Left hindlimb (tissue), 1 donor: ENCODE data around the gene RTN4RL1.
A peak's percentile ranks its signal among the peaks of the same experiment; 100 is the strongest.

ENCODE experiments used
- DNase-seq: peaks from one replicate; pipeline ENCODE4 v3.0.0-alpha.2; 2018

Gene RTN4RL1

DNA sequence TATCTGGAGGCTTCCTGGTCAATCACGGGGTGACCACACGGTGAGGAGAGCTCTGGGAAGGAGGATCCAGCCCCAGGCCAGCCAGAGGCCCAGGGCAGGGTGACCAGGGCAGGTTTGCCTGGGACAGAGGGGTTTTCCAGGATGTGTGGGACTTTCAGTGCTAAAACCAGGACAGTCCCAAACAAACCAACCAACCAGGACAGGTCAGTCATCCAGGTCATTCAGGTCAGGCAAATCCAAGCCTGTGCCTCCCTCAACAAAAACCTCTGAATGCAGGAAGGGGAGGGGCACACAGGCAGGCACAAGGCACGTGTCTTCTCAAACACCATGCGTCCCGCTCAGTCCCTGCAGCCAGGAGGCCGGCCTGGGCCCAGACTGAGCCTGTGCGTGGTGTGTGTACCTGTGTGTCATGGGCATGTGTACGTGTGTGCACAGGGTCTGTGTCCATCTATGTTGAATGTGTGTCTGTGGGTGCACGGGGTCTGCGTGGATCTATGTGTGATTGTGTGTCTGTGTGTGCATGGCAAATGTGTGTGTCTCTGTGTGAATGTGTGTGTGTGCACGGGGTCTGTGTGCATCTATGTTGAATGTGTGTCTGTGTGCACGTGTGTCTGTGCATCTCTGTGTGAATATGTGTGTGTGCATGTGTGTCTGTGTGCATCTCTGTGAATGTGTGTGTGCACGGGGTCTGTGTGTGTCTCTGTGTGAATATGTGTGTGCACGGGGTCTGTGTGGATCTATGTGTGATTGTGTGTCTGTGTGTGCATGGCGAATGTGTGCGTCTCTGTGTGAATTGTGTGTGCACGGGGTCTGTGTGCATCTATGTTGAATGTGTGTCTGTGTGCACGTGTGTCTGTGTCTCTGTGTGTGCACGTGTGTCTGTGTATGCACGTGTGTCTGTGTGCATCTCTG is 78.9 kb downstream of the RTN4RL1 start:
- no peak for DNase-seq

DNA sequence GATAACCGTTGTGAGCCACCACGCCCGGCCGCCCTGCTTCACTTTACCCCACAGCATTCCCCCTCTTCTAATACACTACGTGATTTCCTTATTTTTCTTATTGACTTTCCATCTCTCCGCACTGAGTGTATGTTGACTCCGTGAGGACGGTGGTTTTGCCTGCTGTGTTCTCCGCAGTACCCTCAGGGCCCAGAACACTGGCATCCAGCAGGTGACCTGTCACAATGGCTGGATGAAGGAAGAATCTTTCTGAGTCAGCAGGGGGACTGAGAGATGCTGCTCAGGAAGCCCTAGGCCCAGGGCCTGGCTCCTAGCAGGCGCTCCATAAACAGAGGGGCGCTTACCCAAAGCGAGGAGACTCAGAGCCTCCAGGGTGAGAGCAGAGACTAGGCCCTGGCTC is 79.5 kb downstream of the RTN4RL1 start:
- DNase-seq, result peak; percentile 14

DNA sequence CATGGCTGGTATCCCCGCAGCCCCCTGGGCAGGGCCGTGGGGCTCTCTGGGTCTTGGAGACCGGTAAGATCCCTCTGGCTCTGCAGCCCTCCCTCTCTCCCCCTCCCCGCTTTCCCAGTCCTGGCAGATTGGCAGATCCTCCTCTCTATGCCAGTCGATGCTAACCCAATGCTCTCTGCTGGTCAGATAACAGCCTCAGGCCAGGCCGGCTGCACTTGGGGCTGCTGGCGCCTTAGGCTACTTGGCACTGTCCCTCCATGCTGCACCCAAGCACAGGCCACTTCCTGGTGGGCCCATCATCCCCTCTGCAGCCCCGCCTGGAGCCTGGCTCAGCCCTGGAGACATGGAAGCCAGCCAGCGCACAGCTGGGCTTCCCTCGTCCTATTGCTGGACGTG is 81.7 kb downstream of the RTN4RL1 start:
- peak; percentile 20 for DNase-seq

DNA sequence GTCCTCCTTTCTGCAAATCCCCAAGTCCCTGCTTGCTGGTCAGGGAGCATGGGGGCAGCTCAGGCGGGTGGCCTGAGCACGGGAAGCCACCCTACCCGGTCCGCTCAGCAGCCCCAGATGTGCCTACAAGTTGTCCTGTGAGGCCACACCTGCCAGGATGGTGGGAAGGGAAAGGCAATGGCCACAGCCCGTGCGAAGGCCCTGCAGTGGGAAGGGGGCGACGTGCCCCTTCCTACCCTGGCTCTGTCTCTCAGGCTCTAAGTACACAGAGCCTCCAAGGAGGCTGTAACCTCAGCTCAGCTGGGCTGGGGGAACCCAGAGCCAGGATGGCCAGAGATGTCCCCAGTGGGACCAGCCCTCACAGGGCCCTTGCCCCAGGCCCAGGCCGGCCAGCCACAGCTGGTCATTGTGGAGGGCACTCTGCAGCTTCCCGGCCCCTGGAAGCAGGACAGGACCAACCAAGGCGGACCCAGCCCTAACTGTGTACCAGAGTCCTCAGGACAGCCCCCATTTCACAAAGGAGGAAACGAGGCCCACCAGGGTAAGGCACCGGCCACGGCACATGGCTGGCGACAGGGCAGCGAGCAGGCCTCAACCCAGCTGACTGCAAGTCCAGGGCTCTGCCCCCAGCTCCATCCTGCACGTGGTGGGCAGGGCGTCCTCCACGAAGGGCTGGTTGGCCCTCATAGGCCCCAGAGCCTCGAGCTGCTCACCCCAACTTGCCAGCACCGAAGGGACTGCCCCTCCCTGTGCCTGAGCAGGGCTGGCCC is 82.3 kb downstream of the RTN4RL1 start:
- DNase-seq, result peak; percentile 25

DNA sequence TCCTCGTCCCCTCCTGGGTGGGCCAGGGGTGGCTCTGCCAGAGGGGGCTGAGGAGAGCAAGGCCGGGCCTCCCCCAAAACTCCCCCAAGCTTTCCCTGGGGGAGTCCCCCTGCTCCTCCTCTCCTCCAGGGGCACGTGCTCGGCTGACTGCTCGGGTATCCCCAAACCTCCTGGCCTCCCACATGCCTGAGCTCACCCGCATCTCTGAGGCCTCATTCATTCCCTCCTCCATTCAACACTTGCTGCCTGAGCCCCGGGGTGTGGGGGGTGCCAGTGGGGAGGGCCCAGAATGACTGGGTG is 83.1 kb downstream of the RTN4RL1 start:
- peak; percentile 28 for DNase-seq

DNA sequence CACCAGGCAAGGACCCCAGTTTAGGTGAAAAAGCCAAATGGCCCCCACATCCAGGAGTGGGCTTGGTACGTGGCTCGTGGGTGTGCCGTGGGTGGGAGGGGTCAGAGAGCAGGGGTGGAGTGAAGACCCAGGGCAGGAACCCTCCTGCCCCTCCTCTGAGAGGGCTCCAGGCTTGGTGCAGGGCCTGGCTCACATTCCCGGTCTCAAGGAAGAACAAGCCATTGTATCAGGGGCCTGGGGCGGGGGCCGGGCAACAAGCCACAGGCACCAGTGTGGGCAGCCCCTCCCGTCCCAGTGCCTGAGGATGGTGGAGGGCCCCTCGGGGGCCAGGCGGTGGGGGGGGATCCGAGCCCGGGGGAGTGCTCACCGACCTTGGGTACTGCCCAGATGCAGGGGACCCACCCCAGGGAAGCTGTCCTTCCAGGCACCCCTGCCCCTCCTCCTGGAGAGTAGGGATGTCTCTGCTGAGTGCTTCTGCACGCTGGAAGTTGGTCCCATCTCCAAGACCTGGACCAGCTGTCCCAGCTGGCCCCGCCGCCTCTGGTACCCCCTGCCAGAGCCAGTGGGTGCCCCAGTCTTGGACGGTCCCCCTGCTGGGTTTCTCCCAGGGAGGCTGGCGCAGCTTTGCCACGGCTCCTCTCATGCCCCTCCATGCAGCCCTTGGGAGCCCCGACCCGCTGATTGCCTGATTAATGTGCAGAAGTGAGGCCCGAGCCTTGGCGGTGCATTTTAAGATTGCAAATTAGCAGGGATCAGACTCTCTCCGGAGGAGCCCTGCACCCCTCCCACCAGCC is 83.7 kb downstream of the RTN4RL1 start:
- peak; percentile 34 for DNase-seq

DNA sequence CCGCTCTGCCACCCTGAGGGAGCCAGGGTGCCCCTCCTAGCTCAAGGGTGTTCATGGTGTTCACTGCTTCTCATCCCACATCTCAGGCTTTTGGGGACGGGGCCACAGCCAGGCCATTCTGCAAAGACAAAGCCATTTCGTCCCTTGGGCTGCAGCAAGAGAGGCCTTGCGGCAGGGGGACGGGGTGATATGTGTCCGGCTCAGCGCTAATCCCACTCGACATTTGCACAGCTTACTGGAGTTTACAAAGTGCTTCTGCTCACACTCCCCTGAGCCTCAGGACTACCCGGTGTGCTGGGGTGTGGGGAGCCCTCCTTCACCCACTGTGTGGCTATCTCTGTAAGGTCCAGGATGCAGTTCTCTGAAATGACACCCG is 84.3 kb downstream of the RTN4RL1 start:
- DNase-seq, result no peak

DNA sequence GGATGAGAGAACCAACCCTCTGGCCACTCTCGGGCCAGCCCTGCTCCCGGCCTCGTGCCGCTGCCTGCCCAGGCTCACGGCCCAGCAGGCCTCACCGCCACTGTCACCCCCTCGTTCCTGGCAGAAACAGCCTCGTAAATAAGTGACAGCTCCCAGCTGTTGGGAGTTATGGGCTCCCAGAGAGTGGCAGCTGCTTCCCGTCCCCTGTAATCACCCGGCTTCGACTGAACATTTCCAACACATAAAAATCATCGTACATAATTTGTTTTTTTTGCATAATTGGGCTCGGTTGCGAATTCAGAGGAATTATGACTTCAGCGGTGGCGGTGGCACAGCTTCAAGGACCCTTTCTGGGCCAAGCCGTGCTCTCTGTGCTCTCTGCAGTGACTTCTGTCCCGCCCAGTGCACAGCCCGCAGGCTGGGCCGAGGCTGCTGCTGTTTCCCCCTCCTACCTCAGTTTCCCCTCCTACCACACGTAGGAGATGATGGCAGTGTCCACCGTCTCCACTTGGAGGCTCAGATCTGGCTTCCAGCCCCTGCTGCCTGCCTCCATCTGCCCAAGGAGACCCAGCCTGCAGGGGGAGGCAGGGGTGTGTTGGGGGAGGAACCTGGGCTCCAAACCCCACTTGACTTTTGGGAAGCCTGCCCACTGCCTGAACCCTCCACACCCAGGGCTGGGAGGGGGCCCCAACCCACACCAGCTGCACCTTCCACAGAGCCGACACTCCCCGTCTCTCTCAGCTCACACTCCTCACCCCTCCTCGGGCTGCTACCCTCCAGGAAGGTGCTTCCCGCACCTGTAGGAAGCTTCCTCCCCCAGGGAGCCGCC is 84.9 kb downstream of the RTN4RL1 start:
- DNase-seq, result peak; percentile 71

DNA sequence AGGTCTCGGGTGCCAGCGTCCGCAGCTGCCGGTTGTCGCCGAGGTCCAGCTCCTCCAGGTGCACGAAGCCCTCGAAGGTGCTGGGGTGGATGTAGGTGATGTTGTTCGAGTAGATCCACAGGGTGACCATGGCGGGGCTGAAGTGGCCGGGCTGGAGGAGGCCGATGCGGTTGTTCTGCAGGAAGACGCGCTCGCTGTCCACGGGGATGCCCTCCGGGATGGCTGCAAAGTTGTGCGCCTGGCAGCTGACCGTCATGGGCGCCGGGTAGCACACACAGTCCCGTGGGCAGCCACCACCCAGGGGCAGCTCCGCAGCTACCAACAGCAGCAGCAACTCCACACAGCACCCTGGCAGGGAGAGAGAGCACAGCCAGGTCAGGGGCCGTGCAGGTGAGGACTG is 87.7 kb downstream of the RTN4RL1 start:
- peak; percentile 25 for DNase-seq

DNA sequence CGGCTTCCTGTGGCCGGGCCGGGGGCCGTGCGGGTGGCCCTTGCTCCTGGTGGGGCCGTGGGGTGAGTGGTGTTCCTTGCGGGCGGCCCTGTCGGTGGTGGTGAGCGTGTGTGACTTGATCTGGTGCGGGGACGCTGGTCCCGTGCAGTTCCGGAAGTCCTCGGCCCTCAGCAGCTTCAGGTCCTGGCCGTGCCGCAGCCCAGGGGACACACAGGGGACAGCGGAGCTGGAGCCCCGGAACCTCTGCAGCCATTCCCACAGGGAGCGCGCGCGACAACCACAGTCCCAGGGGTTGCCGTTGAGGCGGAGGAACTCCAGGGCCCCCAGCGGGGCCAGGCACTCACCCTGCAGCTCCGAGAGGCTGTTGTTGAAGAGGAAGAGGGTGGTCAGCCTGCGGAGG is 88.4 kb downstream of the RTN4RL1 start:
- peak; percentile 13 for DNase-seq

DNA sequence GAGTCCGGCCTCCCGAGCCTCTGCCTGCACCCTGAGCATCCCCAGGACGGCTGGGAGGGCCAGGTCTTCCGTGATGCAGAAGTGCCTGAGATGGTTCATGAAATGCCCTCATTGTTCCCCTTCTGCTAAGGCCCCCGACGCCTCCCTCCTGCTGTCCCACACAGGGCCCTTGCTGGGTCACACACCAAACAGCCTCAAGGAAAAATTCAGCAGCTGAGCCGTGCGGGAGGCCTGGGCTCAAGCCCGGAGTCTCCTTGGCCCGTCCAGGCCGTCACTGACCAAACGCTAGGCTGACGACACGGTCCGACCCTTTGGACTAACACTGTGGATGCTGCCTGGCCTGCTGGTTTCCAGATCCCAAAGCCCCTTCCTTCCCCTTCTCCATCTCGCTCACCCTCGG is 90.2 kb downstream of the RTN4RL1 start:
- DNase-seq, result peak; percentile 15

DNA sequence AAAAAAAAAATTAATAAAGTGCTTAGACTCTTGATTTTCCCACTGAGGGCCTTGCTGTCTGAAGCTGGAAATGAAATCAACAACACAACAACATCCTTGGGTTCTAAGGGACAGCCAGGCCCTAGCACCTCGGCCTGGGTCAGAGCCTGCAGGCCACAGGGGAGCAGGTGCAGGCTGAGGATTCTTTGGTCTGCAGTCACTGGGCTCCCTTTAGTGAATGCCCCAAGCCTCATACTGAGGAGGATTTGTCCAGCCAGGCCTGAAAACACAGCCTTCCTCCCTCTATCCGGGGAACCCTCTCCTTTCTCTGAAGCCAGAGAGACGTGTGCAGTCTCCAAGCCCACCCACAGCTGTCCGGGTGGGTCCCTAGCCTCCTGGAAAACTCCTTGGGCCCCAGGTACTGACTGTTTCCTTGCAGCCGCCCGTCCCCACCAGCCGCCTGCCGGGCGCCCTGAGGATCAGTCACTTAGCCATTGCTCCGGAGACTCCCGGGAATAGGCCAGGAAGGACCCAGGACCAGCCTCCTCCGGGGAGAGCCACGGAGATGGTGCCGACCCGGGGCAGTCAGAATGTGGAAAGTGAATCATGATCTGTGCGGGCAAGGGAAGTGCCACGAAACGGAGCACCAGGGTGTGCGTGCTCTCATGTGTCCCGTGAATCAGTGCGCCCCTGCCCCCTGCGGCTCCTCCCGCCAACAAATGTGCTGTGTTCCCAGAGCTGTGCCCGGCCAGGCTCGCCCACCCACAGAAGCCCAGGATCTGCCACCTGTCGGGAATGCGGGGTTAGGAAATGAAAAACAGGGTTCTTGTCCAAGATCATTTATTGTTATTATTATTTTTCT is 91.0 kb downstream of the RTN4RL1 start:
- DNase-seq, result peak; percentile 14

DNA sequence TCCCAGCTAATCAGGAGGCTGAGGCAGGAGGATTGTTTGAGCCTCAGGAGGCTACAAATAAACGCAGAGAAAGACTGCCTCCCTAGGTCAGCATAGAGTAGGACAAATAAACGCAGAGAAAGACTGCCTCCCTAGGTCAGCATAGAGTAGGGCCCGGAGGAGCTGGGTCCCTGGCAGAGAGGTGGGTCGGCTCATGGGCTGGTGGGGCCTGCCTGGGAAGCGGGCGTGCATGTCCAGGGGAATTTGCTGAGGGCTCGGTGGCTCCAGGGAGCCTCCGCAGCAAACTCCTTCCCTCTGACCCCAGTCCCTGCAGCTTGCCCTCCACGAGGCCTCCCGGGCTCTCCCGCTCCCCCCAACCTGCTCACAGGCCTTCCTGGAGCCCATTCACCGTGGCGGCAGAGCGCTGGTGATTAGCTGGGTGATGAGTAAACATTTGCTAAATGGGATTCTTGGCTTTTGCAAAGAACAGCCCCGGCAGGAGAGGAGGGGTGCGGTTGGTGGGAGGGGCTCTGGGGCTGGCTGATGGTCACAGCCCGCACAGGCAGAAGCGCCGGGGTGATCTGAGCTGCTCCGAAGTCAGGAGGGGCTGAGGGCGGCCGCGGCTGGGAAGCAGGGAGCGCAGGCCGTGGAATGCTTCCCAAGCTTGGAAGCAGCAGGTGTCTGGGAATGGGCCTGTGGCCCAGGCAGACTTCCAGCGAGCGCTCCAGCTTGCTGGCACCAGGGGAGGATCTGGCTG is 93.1 kb downstream of the RTN4RL1 start:
- DNase-seq, result peak; percentile 73

DNA sequence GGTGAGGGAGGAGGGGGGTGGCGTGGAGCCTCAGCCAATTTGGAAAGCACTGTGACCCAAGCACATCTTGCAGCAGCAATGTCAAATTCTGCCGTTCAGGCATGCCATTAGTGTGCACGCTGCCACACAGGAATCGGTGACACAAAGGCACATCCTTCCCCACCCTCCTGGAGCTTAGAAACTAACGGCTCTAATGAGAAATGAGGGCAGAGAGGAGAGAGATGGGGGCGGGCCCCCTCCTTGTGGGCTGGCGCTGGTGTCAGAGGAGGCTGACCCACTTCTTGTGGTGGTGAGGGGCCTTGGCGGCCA is 94.8 kb downstream of the RTN4RL1 start:
- DNase-seq, result peak; percentile 8

DNA sequence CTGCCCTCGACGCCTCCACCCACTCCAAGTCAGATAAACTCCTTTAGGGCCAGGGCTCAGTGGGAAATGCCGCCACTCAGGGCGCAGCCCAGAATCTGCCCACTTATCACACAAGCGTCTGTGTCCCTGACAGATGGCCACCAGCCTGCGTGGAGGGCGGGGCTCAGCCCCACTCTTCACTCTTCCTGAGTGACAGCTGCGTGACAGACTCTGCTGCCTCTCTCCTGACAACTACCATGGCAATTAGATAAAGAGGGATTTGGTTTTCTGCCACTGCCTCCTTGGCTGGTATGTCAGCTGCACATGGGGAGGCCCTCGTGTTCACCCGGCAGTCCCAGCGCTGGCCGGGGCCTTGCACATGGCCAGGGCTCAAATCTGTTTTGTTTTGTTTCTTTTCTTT is 96.2 kb downstream of the RTN4RL1 start:
- DNase-seq, result peak; percentile 30

DNA sequence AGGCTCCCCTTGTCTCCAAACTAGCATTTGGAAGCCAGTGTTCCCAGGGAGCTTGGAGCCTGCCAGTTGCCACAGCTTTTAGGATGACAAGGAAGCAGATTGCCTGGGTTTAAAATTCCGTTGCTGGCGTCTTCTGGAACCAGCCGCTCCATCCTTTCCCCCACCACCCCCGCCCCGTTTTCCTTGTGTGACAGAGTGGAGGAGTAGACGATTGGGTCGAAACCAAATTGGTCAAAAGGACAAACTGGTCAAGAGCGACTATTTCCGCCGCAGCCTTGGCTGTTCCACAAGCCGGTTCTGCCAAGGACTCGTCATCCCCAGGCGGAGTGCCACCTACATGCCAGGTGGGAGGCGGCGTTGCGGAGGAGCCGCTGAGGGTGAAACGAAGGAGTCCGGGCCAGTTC is 104.2 kb downstream of the RTN4RL1 start:
- peak; percentile 16 for DNase-seq

DNA sequence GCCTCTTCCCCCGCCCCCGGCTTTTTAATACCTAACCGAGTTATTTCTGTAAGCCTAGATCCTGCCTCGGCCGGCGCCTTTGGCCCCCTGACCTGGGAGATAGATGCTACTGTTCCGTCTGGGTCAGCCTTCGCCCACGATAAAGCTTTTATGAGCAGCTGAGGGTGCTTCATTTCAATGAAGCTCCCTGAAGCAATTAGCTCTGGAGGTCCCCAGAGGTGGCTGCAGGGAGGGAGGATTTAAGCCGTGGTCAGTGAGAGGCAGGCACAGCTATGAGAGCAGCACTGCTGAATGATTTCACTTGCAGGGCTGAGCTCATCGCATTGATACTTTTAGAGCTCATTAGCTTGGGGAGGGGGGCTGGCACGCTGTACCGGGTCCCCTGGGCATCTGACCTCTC is 105.9 kb downstream of the RTN4RL1 start:
- DNase-seq, result no peak

DNA sequence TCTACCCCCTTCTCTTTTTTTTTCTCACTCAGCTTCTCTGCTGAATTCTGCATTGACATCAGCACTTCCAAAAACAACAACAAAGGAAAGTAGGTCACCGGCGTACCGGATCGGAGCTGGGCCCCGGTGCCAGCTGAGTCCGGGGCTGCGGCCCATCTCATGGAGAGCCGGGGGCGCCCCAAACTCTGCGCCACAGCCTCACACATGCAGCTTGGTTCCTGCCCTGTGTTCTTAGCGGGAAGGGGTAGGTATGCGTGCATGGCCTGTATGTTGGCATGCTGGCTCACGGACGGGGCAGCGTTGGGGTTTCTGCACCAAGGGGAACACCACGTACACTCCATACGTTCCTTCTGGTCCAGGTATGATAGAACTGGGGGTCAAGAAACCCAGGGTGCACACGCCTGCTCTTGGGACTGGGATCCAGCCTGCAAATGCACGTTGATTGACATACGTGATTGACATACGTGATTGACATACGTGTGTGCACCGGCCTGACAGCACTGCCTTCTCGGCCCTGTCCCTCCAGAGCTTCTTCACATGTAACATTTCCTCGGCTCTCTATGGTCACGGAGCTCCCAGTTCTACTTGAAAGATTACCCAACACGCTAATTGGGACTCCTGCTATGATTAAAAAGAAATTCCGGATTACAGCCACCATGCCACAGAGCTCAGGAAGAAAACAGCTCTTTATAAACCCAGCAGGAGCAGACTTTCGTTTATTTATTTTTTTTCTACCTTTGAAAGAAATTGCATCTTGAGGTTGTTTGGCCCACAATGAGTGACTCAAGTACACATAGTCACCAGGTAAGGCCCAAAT is 106.6 kb downstream of the RTN4RL1 start:
- DNase-seq, result no peak

DNA sequence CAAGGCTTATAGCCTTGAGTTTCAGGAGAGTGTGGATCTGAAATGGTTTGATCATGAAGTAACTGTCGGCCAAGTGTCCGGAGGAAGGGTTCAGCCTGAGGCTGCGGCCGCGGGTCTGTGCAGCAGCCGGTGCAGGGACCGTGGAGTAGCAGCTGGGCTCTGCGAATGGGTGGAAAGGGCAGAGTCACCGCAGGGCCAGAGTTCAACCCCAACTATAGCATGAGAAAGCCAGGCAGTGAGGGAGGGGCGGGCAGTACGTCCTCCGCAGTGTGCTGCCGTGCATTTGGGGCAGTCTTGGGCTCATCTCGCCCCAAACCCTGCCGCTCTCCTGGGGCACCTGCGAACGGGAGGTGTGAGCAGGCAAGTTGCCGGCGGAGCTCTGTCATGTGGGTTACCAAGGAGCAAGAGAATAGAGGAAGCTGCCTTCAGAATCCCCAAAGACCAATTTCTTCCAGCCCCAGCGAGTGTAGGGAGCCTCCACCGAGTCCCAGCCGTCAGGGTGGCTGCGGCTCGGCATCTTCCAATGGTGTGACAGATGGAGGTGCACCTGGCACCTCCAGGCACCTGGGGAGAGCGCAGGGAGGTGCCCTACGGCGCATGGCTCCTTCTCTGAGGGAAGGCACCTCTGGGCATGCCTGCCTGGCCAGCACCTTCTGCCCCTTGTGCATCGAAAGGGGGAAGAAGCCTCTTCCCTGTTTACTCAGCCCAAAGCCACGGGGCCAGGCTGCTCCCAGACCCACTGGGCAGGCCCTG is 108.0 kb downstream of the RTN4RL1 start:
- DNase-seq, result no peak
